Chondrocyte (in vitro differentiated cells): Measurements from ENCODE around the gene PLA2G4B. TPM values are rescaled to one million over a fixed set of nuclear protein-coding genes. Genes with fewer than 3 reads are reported as not detected.

Experiments
- DNase-seq: peaks from one replicate; pipeline ENCODE4 v3.0.0; 2021; ENCODE audit warnings: mixed read lengths, low spot score
- H3K27ac Mint-ChIP-seq: one replicate; pipeline ENCODE4 v1.8.0; 2021; ENCODE audit warnings: mild to moderate bottlenecking, moderate library complexity, mixed read lengths; ENCODE audit not compliant: unreplicated experiment
- H3K27me3 Mint-ChIP-seq: 2 replicates; pipeline ENCODE4 v1.8.0; 2021; ENCODE audit warnings: low read depth, mixed read lengths
- H3K36me3 Mint-ChIP-seq: 2 replicates; pipeline ENCODE4 v1.8.0; 2021; ENCODE audit warnings: low read depth, mixed read lengths
- H3K4me1 Mint-ChIP-seq: 2 replicates; pipeline ENCODE4 v1.8.0; 2021; ENCODE audit warnings: low read depth, mild to moderate bottlenecking, mixed read lengths
- H3K4me3 Mint-ChIP-seq: one replicate; pipeline ENCODE4 v1.8.0; 2021; ENCODE audit warnings: mild to moderate bottlenecking, moderate library complexity, mixed read lengths; ENCODE audit not compliant: unreplicated experiment
- H3K9me3 Mint-ChIP-seq: 2 replicates; pipeline ENCODE4 v1.8.0; 2021; ENCODE audit warnings: low read depth, mixed read lengths
- CTCF ChIP-seq: fragments of 200-600 bp; sonication (generic); IDR thresholded peaks from 2 replicates; pipeline ENCODE4 v1.5.0; 2021; ENCODE audit warnings: antibody characterized with exemption, mild to moderate bottlenecking, moderate library complexity
- total RNA-seq: library from RNA; stranded (reverse); gene quantifications from 3 replicates; pipeline ENCODE4 v1.2.1, GENCODE V29; 2021

PLA2G4B gene
- total RNA-seq, 1 donor from 2014 or later: 3.4 TPM

- Mint-ChIP-seq H3K36me3 (peaks cover 3% of the 10 kb centered on the region), H3K27ac (no peak overlapping the region), H3K9me3 (no peaks in the 10 kb centered on the region), H3K4me3 (no peak overlapping the region), H3K4me1 (no peaks in the 10 kb centered on the region), H3K27me3 (no peaks in the 10 kb centered on the region)
- no peak for TF ChIP-seq CTCF
- DNase-seq: no peak
Measured at GRCh38 chr15:41861736-41862356, 23.2 kb downstream of the PLA2G4B start.

GRCh38 chr15:41862515-41863116 is 24.0 kb downstream of the PLA2G4B start:
- H3K27me3 Mint-ChIP-seq: no peaks in the 10 kb centered on the region
- H3K4me3 Mint-ChIP-seq: no peak overlapping the region
- no peaks in the 10 kb centered on the region for H3K4me1 Mint-ChIP-seq
- H3K27ac Mint-ChIP-seq: no peak overlapping the region
- TF ChIP-seq CTCF: no peak
- H3K9me3 Mint-ChIP-seq: no peaks in the 10 kb centered on the region
- peaks cover 5% of the 10 kb centered on the region for H3K36me3 Mint-ChIP-seq
- DNase-seq: no peak

- Mint-ChIP-seq H3K27ac (no peak overlapping the region), H3K27me3 (no peaks in the 10 kb centered on the region), H3K4me1 (no peaks in the 10 kb centered on the region), H3K9me3 (no peaks in the 10 kb centered on the region), H3K36me3 (peaks cover 5% of the 10 kb centered on the region), H3K4me3 (no peak overlapping the region)
- no peak for DNase-seq
- TF ChIP-seq CTCF: no peak
Measured at GRCh38 chr15:41865490-41866055, 26.9 kb downstream of the PLA2G4B start.

GRCh38 chr15:41866263-41866703 is 27.6 kb downstream of the PLA2G4B start:
- peaks cover 6% of the 10 kb centered on the region for H3K36me3 Mint-ChIP-seq
- H3K4me1 Mint-ChIP-seq: no peaks in the 10 kb centered on the region
- no peaks in the 10 kb centered on the region for H3K9me3 Mint-ChIP-seq
- H3K27me3 Mint-ChIP-seq: no peaks in the 10 kb centered on the region
- no peak overlapping the region for H3K4me3 Mint-ChIP-seq
- TF ChIP-seq CTCF: no peak
- DNase-seq: no peak
- no peak overlapping the region for H3K27ac Mint-ChIP-seq

GRCh38 chr15:41866872-41867579 is 28.4 kb downstream of the PLA2G4B start:
- Mint-ChIP-seq H3K9me3 (no peaks in the 10 kb centered on the region), H3K27me3 (no peaks in the 10 kb centered on the region), H3K4me3 (no peak overlapping the region), H3K36me3 (peaks cover 8% of the 10 kb centered on the region), H3K4me1 (no peaks in the 10 kb centered on the region), H3K27ac (no peak overlapping the region)
- DNase-seq: no peak
- no peak for TF ChIP-seq CTCF
